Naive thymus-derived CD8-positive, alpha-beta T cell (primary cell): ENCODE results near the gene PANK4. TPM values are rescaled to one million over a fixed set of nuclear protein-coding genes. Genes with fewer than 3 reads are reported as not detected.

Source experiments
- ATAC-seq, 2 donors: fragments of 150-1000 bp; cut with Tn5 transposase in 1 of 2; sonication (Bioruptor Pico), chemical (Tn5 transposase) in 1 of 2; 1 replicate in 1 of 2; 2 replicates in 1 of 2; pipeline ENCODE4 v1.10.0; 2021; ENCODE audit warnings: mild to moderate bottlenecking in 2 of 2, moderate library complexity in 2 of 2
- POLR2A ChIA-PET: fragments of 350-600 bp; sonication (Branson Sonifier 250); formaldehyde crosslinking; loops from one replicate; lab custom pipeline; 2021; ENCODE audit warnings: antibody characterized with exemption; lab: Charles Lee
- DNase-seq, 10 donors: peaks; one replicate each; pipeline versions ENCODE4 v3.0.0 to v3.0.0-alpha.2; 2020 to 2022
- H3K27ac Mint-ChIP-seq, 10 donors: one replicate each; pipeline ENCODE4 v1.8.0; 2020 to 2022; ENCODE audit warnings: mild to moderate bottlenecking in 10 of 10, mixed read lengths in 10 of 10, moderate library complexity in 4 of 10, inconsistent platforms in 1 of 10
- H3K27me3 Mint-ChIP-seq, 5 donors: one replicate each; pipeline ENCODE4 v1.8.0; 2021 to 2022; ENCODE audit warnings: mixed read lengths in 5 of 5
- H3K36me3 Mint-ChIP-seq, 3 donors: one replicate each; pipeline ENCODE4 v1.8.0; 2020 to 2022; ENCODE audit warnings: mixed read lengths in 3 of 3, mild to moderate bottlenecking in 2 of 3, inconsistent platforms in 1 of 3
- H3K4me1 Mint-ChIP-seq, 4 donors: one replicate each; pipeline ENCODE4 v1.8.0; 2021 to 2022; ENCODE audit warnings: mixed read lengths in 4 of 4
- H3K4me3 Mint-ChIP-seq, 10 donors: one replicate each; pipeline ENCODE4 v1.8.0; 2020 to 2022; ENCODE audit warnings: mild to moderate bottlenecking in 10 of 10, mixed read lengths in 10 of 10, moderate library complexity in 6 of 10, inconsistent platforms in 1 of 10
- H3K9me3 Mint-ChIP-seq, 9 donors: one replicate each; pipeline ENCODE4 v1.8.0; 2020 to 2022; ENCODE audit warnings: mixed read lengths in 9 of 9, mild to moderate bottlenecking in 3 of 9, inconsistent platforms in 1 of 9, moderate library complexity in 1 of 9
- polyA plus RNA-seq, 3 donors: library from polyadenylated mRNA; unstranded; fragments of 300-500 nt; fragmentation: Illumina TruSeq; gene quantifications; one replicate each; pipeline ENCODE4 v1.2.3, GENCODE V29; 2021
- total RNA-seq, 8 experiments: library from RNA in 2 of 8; stranded (reverse) in 2 of 8; gene quantifications; one replicate each; pipeline ENCODE4 v1.2.3 and lab custom pipeline; 2021 to 2026

Gene PANK4
- total and polyA plus RNA-seq, 5 experiments from 2014 or later, result 9.0 to 155 (median 31.7) TPM

GRCh38 chr1:2476061-2476999 lies 50.1 kb downstream of the PANK4 start, which contains the start of gene PLCH2:
PLCH2 (plus strand) TSS chr1:2476289; CDS start chr1:2476589, 300 bp downstream.
- no peak within 1 kb of the TSS for H3K4me3 Mint-ChIP-seq
- H3K27ac Mint-ChIP-seq, result no peak within 1 kb of the TSS
- no peaks in the 10 kb centered on the region for H3K27me3 Mint-ChIP-seq
- no peaks in the 10 kb centered on the region for H3K9me3 Mint-ChIP-seq
- no peaks in the 10 kb centered on the region for H3K4me1 Mint-ChIP-seq
- no peak for DNase-seq
- no peaks in the 10 kb centered on the region for H3K36me3 Mint-ChIP-seq
- ATAC-seq, result no peak
- POLR2A ChIA-PET, result no interaction called here

- Mint-ChIP-seq H3K4me3 (no peak overlapping the region), H3K27me3 (no peaks in the 10 kb centered on the region)
- POLR2A ChIA-PET, result no interaction called here
These were observed 50.8 kb downstream of the PANK4 start for GRCh38 chr1:2475571-2475970.

GRCh38 chr1:2474933-2475371 lies 51.4 kb downstream of the PANK4 start:
- no peak for ATAC-seq

More at GRCh38 chr1:2475571-2475970, 50.8 kb downstream of the PANK4 start:
- ATAC-seq, result no peak
- DNase-seq, result no peak
- Mint-ChIP-seq H3K4me1 (no peaks in the 10 kb centered on the region), H3K27ac (no peak overlapping the region), H3K9me3 (no peaks in the 10 kb centered on the region), H3K36me3 (no peaks in the 10 kb centered on the region)

GRCh38 chr1:2474104-2474844 lies 52.1 kb downstream of the PANK4 start:
- Mint-ChIP-seq H3K4me3 (no peak overlapping the region), H3K27ac (no peak overlapping the region), H3K27me3 (no peaks in the 10 kb centered on the region), H3K36me3 (no peaks in the 10 kb centered on the region), H3K4me1 (no peaks in the 10 kb centered on the region), H3K9me3 (no peaks in the 10 kb centered on the region)
- ATAC-seq, result no peak
- POLR2A ChIA-PET, result no interaction called here
- DNase-seq, result no peak

More at GRCh38 chr1:2474933-2475371, 51.4 kb downstream of the PANK4 start:
- no peak overlapping the region for H3K4me3 Mint-ChIP-seq
- H3K36me3 Mint-ChIP-seq, result no peaks in the 10 kb centered on the region
- H3K27ac Mint-ChIP-seq, result no peak overlapping the region
- no peaks in the 10 kb centered on the region for H3K4me1 Mint-ChIP-seq
- H3K27me3 Mint-ChIP-seq, result no peaks in the 10 kb centered on the region
- DNase-seq, result no peak
- POLR2A ChIA-PET, result no interaction called here
- H3K9me3 Mint-ChIP-seq, result no peaks in the 10 kb centered on the region

GRCh38 chr1:2473198-2473597 lies 53.2 kb downstream of the PANK4 start:
- no peaks in the 10 kb centered on the region for H3K9me3 Mint-ChIP-seq

GRCh38 chr1:2472561-2473177 lies 53.7 kb downstream of the PANK4 start:
- Mint-ChIP-seq H3K9me3 (no peaks in the 10 kb centered on the region), H3K4me3 (no peak overlapping the region), H3K4me1 (peaks cover 0 to 3% (median 0%) of the 10 kb centered on the region in 4 donors), H3K36me3 (no peaks in the 10 kb centered on the region), H3K27ac (no peak overlapping the region), H3K27me3 (peaks cover 0 to 2% (median 0%) of the 10 kb centered on the region in 5 donors)
- no peak for ATAC-seq
- POLR2A ChIA-PET, result no interaction called here
- DNase-seq, result no peak

More at GRCh38 chr1:2473198-2473597, 53.2 kb downstream of the PANK4 start:
- Mint-ChIP-seq H3K27me3 (peaks cover 0 to 2% (median 0%) of the 10 kb centered on the region in 5 donors), H3K4me3 (no peak overlapping the region), H3K27ac (no peak overlapping the region), H3K4me1 (peaks cover 0 to 3% (median 0%) of the 10 kb centered on the region in 4 donors), H3K36me3 (no peaks in the 10 kb centered on the region)
- DNase-seq (no peak), ATAC-seq (no peak)
- POLR2A ChIA-PET, result no interaction called here

- Mint-ChIP-seq H3K27me3 (peaks cover 0 to 2% (median 0%) of the 10 kb centered on the region in 5 donors), H3K4me3 (no peak overlapping the region), H3K9me3 (no peaks in the 10 kb centered on the region), H3K4me1 (peaks cover 0 to 3% (median 0%) of the 10 kb centered on the region in 4 donors), H3K27ac (no peak overlapping the region), H3K36me3 (no peaks in the 10 kb centered on the region)
- ATAC-seq (no peak), DNase-seq (no peak)
- POLR2A ChIA-PET, result no interaction called here
These were observed 54.3 kb downstream of the PANK4 start for GRCh38 chr1:2472109-2472508.

- DNase-seq (no peak), ATAC-seq (no peak)
- H3K36me3 Mint-ChIP-seq, result no peaks in the 10 kb centered on the region
- POLR2A ChIA-PET, result no interaction called here
- no peak overlapping the region for H3K4me3 Mint-ChIP-seq
- peaks cover 0 to 2% (median 0%) of the 10 kb centered on the region in 5 donors for H3K27me3 Mint-ChIP-seq
- H3K27ac Mint-ChIP-seq, result no peak overlapping the region
- peaks cover under 1 to 3% (median 3%) of the 10 kb centered on the region in 4 donors for H3K4me1 Mint-ChIP-seq
- H3K9me3 Mint-ChIP-seq, result no peaks in the 10 kb centered on the region
These were observed 54.8 kb downstream of the PANK4 start for GRCh38 chr1:2471587-2472001.

GRCh38 chr1:2471159-2471471 lies 55.3 kb downstream of the PANK4 start:
- POLR2A ChIA-PET, result no interaction called here
- Mint-ChIP-seq H3K4me1 (peaks cover 2 to 6% (median 4%) of the 10 kb centered on the region in 4 donors), H3K27me3 (peaks cover 0 to 4% (median 0%) of the 10 kb centered on the region in 5 donors), H3K27ac (no peak overlapping the region), H3K9me3 (no peaks in the 10 kb centered on the region), H3K36me3 (no peaks in the 10 kb centered on the region), H3K4me3 (no peak overlapping the region)
- DNase-seq (no peak), ATAC-seq (no peak)

- POLR2A ChIA-PET, result no interaction called here
- Mint-ChIP-seq H3K27me3 (peaks cover 0 to 4% (median 0%) of the 10 kb centered on the region in 5 donors), H3K4me3 (no peak overlapping the region), H3K4me1 (peaks cover 2 to 6% (median 4%) of the 10 kb centered on the region in 4 donors), H3K9me3 (no peaks in the 10 kb centered on the region), H3K36me3 (no peaks in the 10 kb centered on the region), H3K27ac (peak overlapping the region in 1 of 10 donors; percentile 44)
- DNase-seq (no peak), ATAC-seq (no peak)
These were observed 55.9 kb downstream of the PANK4 start for GRCh38 chr1:2470290-2471158.

GRCh38 chr1:2469103-2469940 lies 57.1 kb downstream of the PANK4 start:
- Mint-ChIP-seq H3K27ac (no peak overlapping the region), H3K9me3 (no peaks in the 10 kb centered on the region), H3K36me3 (no peaks in the 10 kb centered on the region), H3K27me3 (peaks cover 0 to 9% (median 4%) of the 10 kb centered on the region in 5 donors), H3K4me1 (peaks cover 4 to 6% (median 5%) of the 10 kb centered on the region in 4 donors), H3K4me3 (no peak overlapping the region)
- POLR2A ChIA-PET, result no interaction called here
- DNase-seq, result no peak
- ATAC-seq, result no peak
